Measurements from ENCODE around the gene STAT4. TPM values are rescaled to one million over a fixed set of nuclear protein-coding genes. Genes with fewer than 3 reads are reported as not detected.

Gene STAT4
- 5.9 TPM for total RNA-seq

- peak; percentile 80 to 92 (median 86) for DNase-seq (ENCODE audit: low read depth in 2 of 3, low spot score in 2 of 3)
These were observed at the start of gene STAT4 for GRCh38 chr2:191150600-191151330. Gene STAT4 (minus strand): TSS chr2:191150994. CDS start chr2:191148203, 2,791 bp downstream.

- DNase-seq (ENCODE audit: low read depth in 2 of 3, low spot score in 2 of 3) = no peak
These were observed 49.2 kb upstream of the STAT4 start for GRCh38 chr2:191199929-191200512.

GRCh38 chr2:191198271-191198670 lies 47.5 kb upstream of the STAT4 start:
- DNase-seq (ENCODE audit: low read depth in 2 of 3, low spot score in 2 of 3) = no peak

GRCh38 chr2:191197096-191197495 lies 46.3 kb upstream of the STAT4 start:
- no peak for DNase-seq (ENCODE audit: low read depth in 2 of 3, low spot score in 2 of 3)

- no peak for DNase-seq (ENCODE audit: low read depth in 2 of 3, low spot score in 2 of 3)
These were observed 44.2 kb upstream of the STAT4 start for GRCh38 chr2:191195021-191195420.

- DNase-seq (ENCODE audit: low read depth in 2 of 3, low spot score in 2 of 3) = no peak
These were observed 40.2 kb upstream of the STAT4 start for GRCh38 chr2:191190861-191191552.

GRCh38 chr2:191190435-191190834 lies 39.6 kb upstream of the STAT4 start:
- no peak for DNase-seq (ENCODE audit: low read depth in 2 of 3, low spot score in 2 of 3)

- no peak for DNase-seq (ENCODE audit: low read depth in 2 of 3, low spot score in 2 of 3)
These were observed 38.4 kb upstream of the STAT4 start for GRCh38 chr2:191189112-191189635.

- DNase-seq (ENCODE audit: low read depth in 2 of 3, low spot score in 2 of 3) = no peak
These were observed 37.8 kb upstream of the STAT4 start for GRCh38 chr2:191188550-191189093.

- no peak for DNase-seq (ENCODE audit: low read depth in 2 of 3, low spot score in 2 of 3)
These were observed 36.5 kb upstream of the STAT4 start for GRCh38 chr2:191187105-191187829.

- DNase-seq (ENCODE audit: low read depth in 2 of 3, low spot score in 2 of 3) = no peak
These were observed 33.7 kb upstream of the STAT4 start for GRCh38 chr2:191184457-191184856.

- no peak for DNase-seq (ENCODE audit: low read depth in 2 of 3, low spot score in 2 of 3)
These were observed 32.7 kb upstream of the STAT4 start for GRCh38 chr2:191183516-191183915.

- no peak for DNase-seq (ENCODE audit: low read depth in 2 of 3, low spot score in 2 of 3)
These were observed 32.3 kb upstream of the STAT4 start for GRCh38 chr2:191183081-191183480.

- no peak for DNase-seq (ENCODE audit: low read depth in 2 of 3, low spot score in 2 of 3)
These were observed 29.9 kb upstream of the STAT4 start for GRCh38 chr2:191180713-191181112.

- no peak for DNase-seq (ENCODE audit: low read depth in 2 of 3, low spot score in 2 of 3)
These were observed 29.5 kb upstream of the STAT4 start for GRCh38 chr2:191180276-191180675.

GRCh38 chr2:191178806-191179514 lies 28.2 kb upstream of the STAT4 start:
- DNase-seq (ENCODE audit: low read depth in 2 of 3, low spot score in 2 of 3) = no peak

GRCh38 chr2:191177751-191178736 lies 27.2 kb upstream of the STAT4 start:
- no peak for DNase-seq (ENCODE audit: low read depth in 2 of 3, low spot score in 2 of 3)

GRCh38 chr2:191176801-191177438 lies 26.1 kb upstream of the STAT4 start:
- no peak for DNase-seq (ENCODE audit: low read depth in 2 of 3, low spot score in 2 of 3)
